ENCODE measurements around the gene TMEM255B. TPM values are rescaled to one million over a fixed set of nuclear protein-coding genes. Genes with fewer than 3 reads are reported as not detected.

Gene TMEM255B
- total RNA-seq, 1 experiment from 2014 or later: not detected

- no peak overlapping the region for H3K4me3 Mint-ChIP-seq (ENCODE audit: low read depth, unreplicated experiment)
- CTCF ChIA-PET: no interaction called here
- TF ChIP-seq, protein P1, sequence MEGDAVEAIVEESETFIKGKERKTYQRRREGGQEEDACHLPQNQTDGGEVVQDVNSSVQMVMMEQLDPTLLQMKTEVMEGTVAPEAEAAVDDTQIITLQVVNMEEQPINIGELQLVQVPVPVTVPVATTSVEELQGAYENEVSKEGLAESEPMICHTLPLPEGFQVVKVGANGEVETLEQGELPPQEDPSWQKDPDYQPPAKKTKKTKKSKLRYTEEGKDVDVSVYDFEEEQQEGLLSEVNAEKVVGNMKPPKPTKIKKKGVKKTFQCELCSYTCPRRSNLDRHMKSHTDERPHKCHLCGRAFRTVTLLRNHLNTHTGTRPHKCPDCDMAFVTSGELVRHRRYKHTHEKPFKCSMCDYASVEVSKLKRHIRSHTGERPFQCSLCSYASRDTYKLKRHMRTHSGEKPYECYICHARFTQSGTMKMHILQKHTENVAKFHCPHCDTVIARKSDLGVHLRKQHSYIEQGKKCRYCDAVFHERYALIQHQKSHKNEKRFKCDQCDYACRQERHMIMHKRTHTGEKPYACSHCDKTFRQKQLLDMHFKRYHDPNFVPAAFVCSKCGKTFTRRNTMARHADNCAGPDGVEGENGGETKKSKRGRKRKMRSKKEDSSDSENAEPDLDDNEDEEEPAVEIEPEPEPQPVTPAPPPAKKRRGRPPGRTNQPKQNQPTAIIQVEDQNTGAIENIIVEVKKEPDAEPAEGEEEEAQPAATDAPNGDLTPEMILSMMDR (IDR thresholded peaks at IDR 0.05; ENCODE audit: unreplicated experiment): no peak
- H3K27ac Mint-ChIP-seq (ENCODE audit: unreplicated experiment): no peak overlapping the region
- peaks cover 2% of the 10 kb centered on the region for H3K9me3 Mint-ChIP-seq (ENCODE audit: low read depth, unreplicated experiment)
- intact Hi-C loops (cut with micrococcal nuclease; ENCODE audit: unreplicated experiment): no loop called here
- no peaks in the 10 kb centered on the region for H3K4me1 Mint-ChIP-seq (ENCODE audit: low read depth, unreplicated experiment)
- no TSS peak for BruUV-seq (replicated peaks)
- no peaks in the 10 kb centered on the region for H3K36me3 Mint-ChIP-seq (ENCODE audit: insufficient read depth, unreplicated experiment)
- DNase-seq: no peak
- peaks cover 12% of the 10 kb centered on the region for H3K27me3 Mint-ChIP-seq (ENCODE audit: unreplicated experiment)
These were observed 25.1 kb downstream of the TMEM255B start for GRCh38 chr13:113783966-113784644.

GRCh38 chr13:113784645-113785024, 25.6 kb downstream of the TMEM255B start:
- no peak for DNase-seq
- no TSS peak for BruUV-seq (replicated peaks)
- CTCF ChIA-PET: no interaction called here
- peaks cover 7% of the 10 kb centered on the region for H3K27me3 Mint-ChIP-seq (ENCODE audit: unreplicated experiment)
- peaks cover 2% of the 10 kb centered on the region for H3K9me3 Mint-ChIP-seq (ENCODE audit: low read depth, unreplicated experiment)
- TF ChIP-seq, protein P1 (IDR thresholded peaks at IDR 0.05; ENCODE audit: unreplicated experiment): no peak
- H3K4me3 Mint-ChIP-seq (ENCODE audit: low read depth, unreplicated experiment): no peak overlapping the region
- intact Hi-C loops (cut with micrococcal nuclease; ENCODE audit: unreplicated experiment): no loop called here
- H3K36me3 Mint-ChIP-seq (ENCODE audit: insufficient read depth, unreplicated experiment): no peaks in the 10 kb centered on the region
- no peaks in the 10 kb centered on the region for H3K4me1 Mint-ChIP-seq (ENCODE audit: low read depth, unreplicated experiment)
- no peak overlapping the region for H3K27ac Mint-ChIP-seq (ENCODE audit: unreplicated experiment)

- no TSS peak for BruUV-seq (replicated peaks)
- no peak for DNase-seq
These were observed 26.3 kb downstream of the TMEM255B start for GRCh38 chr13:113785051-113786010.

GRCh38 chr13:113786262-113786841, 27.3 kb downstream of the TMEM255B start:
- H3K4me1 Mint-ChIP-seq (ENCODE audit: low read depth, unreplicated experiment): no peaks in the 10 kb centered on the region
- intact Hi-C loops (cut with micrococcal nuclease; ENCODE audit: unreplicated experiment): no loop called here
- H3K9me3 Mint-ChIP-seq (ENCODE audit: low read depth, unreplicated experiment): peaks cover 2% of the 10 kb centered on the region
- BruUV-seq (replicated peaks): no TSS peak
- peaks cover 7% of the 10 kb centered on the region for H3K27me3 Mint-ChIP-seq (ENCODE audit: unreplicated experiment)
- no peak overlapping the region for H3K4me3 Mint-ChIP-seq (ENCODE audit: low read depth, unreplicated experiment)
- TF ChIP-seq, protein P1 (IDR thresholded peaks at IDR 0.05; ENCODE audit: unreplicated experiment): no peak
- no peak overlapping the region for H3K27ac Mint-ChIP-seq (ENCODE audit: unreplicated experiment)
- no peaks in the 10 kb centered on the region for H3K36me3 Mint-ChIP-seq (ENCODE audit: insufficient read depth, unreplicated experiment)
- CTCF ChIA-PET: no interaction called here
- DNase-seq: no peak

More at GRCh38 chr13:113785051-113786010, 26.3 kb downstream of the TMEM255B start:
- intact Hi-C loops (cut with micrococcal nuclease; ENCODE audit: unreplicated experiment): no loop called here
- no peaks in the 10 kb centered on the region for H3K36me3 Mint-ChIP-seq (ENCODE audit: insufficient read depth, unreplicated experiment)
- H3K4me1 Mint-ChIP-seq (ENCODE audit: low read depth, unreplicated experiment): no peaks in the 10 kb centered on the region
- H3K4me3 Mint-ChIP-seq (ENCODE audit: low read depth, unreplicated experiment): no peak overlapping the region
- CTCF ChIA-PET: no interaction called here
- H3K9me3 Mint-ChIP-seq (ENCODE audit: low read depth, unreplicated experiment): peaks cover 2% of the 10 kb centered on the region
- TF ChIP-seq, protein P1 (IDR thresholded peaks at IDR 0.05; ENCODE audit: unreplicated experiment): no peak
- H3K27me3 Mint-ChIP-seq (ENCODE audit: unreplicated experiment): peaks cover 7% of the 10 kb centered on the region
- no peak overlapping the region for H3K27ac Mint-ChIP-seq (ENCODE audit: unreplicated experiment)
